ENCODE results near the gene LMTK2. TPM values are rescaled to one million over a fixed set of nuclear protein-coding genes. Genes with fewer than 3 reads are reported as not detected.
A peak's percentile ranks its signal among the peaks of the same experiment; 100 is the strongest.

LMTK2 gene
- total RNA-seq, 2 donors from 2014 or later = 14.4 to 16.2 TPM

DNA sequence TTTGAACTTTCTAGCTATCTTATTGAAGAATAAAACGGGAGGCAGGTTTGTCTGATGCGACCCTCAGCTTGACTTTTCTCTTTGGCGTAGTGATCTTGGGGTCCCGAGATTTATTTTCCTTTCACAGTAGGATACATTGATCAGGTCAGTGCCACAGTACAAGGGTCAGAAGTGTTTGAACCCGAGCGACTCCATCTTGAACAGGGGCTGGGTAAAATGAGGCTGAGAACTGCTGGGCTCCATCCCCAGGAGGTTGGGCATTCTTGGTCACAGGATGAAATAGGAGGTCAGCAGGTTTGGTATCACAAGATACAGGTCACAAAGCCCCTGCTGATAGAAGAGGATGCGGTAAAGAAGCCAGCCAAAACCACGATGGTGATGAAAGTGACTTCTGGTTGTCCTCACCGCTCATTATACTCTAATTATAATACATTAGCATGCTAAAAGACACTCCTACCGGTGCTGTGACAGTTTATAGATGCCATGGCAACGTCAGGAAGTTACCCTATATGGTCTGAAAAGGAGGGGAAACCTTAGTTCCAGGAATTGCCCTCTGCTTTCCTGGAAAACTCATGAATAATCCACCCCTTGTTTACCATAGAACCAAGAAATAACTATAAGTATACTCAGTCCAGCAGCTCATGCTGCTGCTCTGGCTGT, 148.4 kb downstream of the LMTK2 start:
- peaks cover 36% of the 10 kb centered on the region for H3K4me1 Mint-ChIP-seq (ENCODE audit: low read depth)
- ATAC-seq (replicated peaks in 1 of 2) (peak in 1 of 2 donors; percentile 14), DNase-seq (peak; percentile 25 to 53)
- H3K27ac Mint-ChIP-seq = peak overlapping the region; percentile 52
- peak overlapping the region in 1 of 2 donors; percentile 44 for H3K4me3 Mint-ChIP-seq
- no peaks in the 10 kb centered on the region for H3K9me3 Mint-ChIP-seq
- no peaks in the 10 kb centered on the region for H3K27me3 Mint-ChIP-seq (ENCODE audit: low read depth)
- peaks cover 3 to 4% of the 10 kb centered on the region in 2 donors for H3K36me3 Mint-ChIP-seq (ENCODE audit: insufficient read depth in 2 of 2)

DNA sequence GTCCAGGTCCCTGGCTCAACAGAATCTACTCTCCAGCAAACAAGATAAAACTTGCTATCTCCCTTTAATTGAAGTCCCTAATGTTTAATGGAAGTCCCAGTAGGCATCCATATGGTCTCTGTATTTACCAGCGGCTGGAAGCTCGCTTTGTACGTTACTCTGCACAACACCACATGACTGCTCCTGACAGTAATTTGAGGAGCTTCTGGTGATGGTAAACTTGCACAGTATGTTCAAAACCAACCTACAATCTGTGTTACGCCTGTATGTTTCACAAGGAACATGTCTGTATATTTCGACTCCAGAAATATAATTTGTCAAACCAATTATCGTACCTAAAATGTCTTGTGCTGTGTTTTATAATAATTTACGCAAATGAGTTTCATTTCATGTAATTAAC, 149.8 kb downstream of the LMTK2 start:
- Mint-ChIP-seq H3K4me3 (no peak overlapping the region), H3K36me3 (ENCODE audit: insufficient read depth in 2 of 2) (peaks cover 3 to 4% of the 10 kb centered on the region in 2 donors), H3K27ac (peak overlapping the region; percentile 68)

DNA sequence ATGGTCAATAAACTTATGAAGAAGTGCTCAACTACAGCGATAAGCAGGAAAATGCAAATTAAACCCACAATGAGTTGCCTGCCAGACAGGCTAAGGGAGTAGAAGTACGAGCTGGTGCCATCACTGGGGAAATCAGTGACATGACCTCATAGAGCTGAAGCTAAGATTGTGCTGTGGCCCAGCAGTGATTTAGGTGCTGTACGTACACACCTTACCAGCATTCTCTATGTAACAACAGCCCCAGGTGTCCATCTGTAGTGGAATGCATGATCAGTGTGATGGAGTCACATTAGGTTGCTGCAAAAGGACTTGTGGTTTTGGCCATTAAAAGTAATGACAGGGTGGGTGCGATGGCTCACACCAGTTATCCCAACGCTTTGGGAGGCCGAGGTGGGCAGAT, 151.0 kb downstream of the LMTK2 start:
- no peak for DNase-seq
- H3K27me3 Mint-ChIP-seq (ENCODE audit: low read depth) = no peaks in the 10 kb centered on the region
- no peak overlapping the region for H3K27ac Mint-ChIP-seq
- no peak for ATAC-seq (replicated peaks in 1 of 2)
- H3K4me3 Mint-ChIP-seq = no peak overlapping the region
- peaks cover 0 to 2% of the 10 kb centered on the region in 2 donors for H3K9me3 Mint-ChIP-seq
- H3K36me3 Mint-ChIP-seq (ENCODE audit: insufficient read depth in 2 of 2) = peaks cover 3 to 9% of the 10 kb centered on the region in 2 donors
- H3K4me1 Mint-ChIP-seq (ENCODE audit: low read depth) = peaks cover 24% of the 10 kb centered on the region

More for the DNA sequence above, 149.8 kb downstream of the LMTK2 start:
- Mint-ChIP-seq H3K9me3 (no peaks in the 10 kb centered on the region), H3K4me1 (ENCODE audit: low read depth) (peaks cover 26% of the 10 kb centered on the region), H3K27me3 (ENCODE audit: low read depth) (no peaks in the 10 kb centered on the region)
- no peak for ATAC-seq (replicated peaks in 1 of 2)
- no peak for DNase-seq

Other genes starting within 250 kb of the LMTK2 start
- gene ASNS, start 234.5 kb upstream of the LMTK2 start, total RNA-seq = 100 to 1,000 TPM; 338 to 383 TPM
- not detected for gene OCM2, start 116.7 kb upstream of the LMTK2 start, total RNA-seq
- 1 to 10 TPM in 1 of 2 donors, under 1 TPM in 1; 0.65 to 3.3 TPM for gene BHLHA15, start 104.6 kb downstream of the LMTK2 start, total RNA-seq
- 10 to 100 TPM; 40.7 to 53.0 TPM for gene TECPR1, start 145.4 kb downstream of the LMTK2 start, total RNA-seq
- gene BRI3, start 174.8 kb downstream of the LMTK2 start, total RNA-seq = 10 to 100 TPM; 84.2 to 90.0 TPM

All from activated T-cell treated with anti-CD3 and anti-CD28 coated beads, Interleukin-2, amount 50 U/mL, for 72 hours (primary cell).